K562 (cell line): ENCODE data around the gene EYA3. TPM values are rescaled to one million over a fixed set of nuclear protein-coding genes. Genes with fewer than 3 reads are reported as not detected.

Source experiments
- CC2D1A ChIP-seq: fragments of 450-650 bp; IDR thresholded peaks from 2 replicates; pipeline ENCODE4 v1.6.1; 2017; ENCODE audit warnings: mild to moderate bottlenecking
- CREB1 ChIP-seq, 2 experiments: sonication (generic) in 1 of 2; formaldehyde crosslinking in 1 of 2; IDR thresholded peaks; 2 replicates each; pipeline versions ENCODE4 v1.6.1 to v1.8.0; 2012 to 2022; ENCODE audit warnings: inconsistent platforms in 1 of 2, mild to moderate bottlenecking in 1 of 2, missing genetic modification reagents in 1 of 2, moderate library complexity in 1 of 2
- E2F4 ChIP-seq: sonication (generic); formaldehyde crosslinking; IDR thresholded peaks from 2 replicates; pipeline ENCODE4 v1.8.0; 2022; ENCODE audit warnings: mild to moderate bottlenecking, low read depth, missing genetic modification reagents
- ESRRA ChIP-seq: fragments of 450-650 bp; IDR thresholded peaks from 2 replicates; pipeline ENCODE4 v1.6.1; 2014; ENCODE audit warnings: low read depth, mild to moderate bottlenecking, moderate library complexity, borderline replicate concordance
- GABPB2 ChIP-seq: fragments of 250-450 bp; sonication (Bioruptor Pico); conservative IDR thresholded peaks from 2 replicates; pipeline ENCODE4 v1.5.1; 2021; ENCODE audit warnings: mild to moderate bottlenecking
- HDAC1 ChIP-seq, 2 experiments: fragments of 450-650 bp; IDR thresholded peaks; 2 replicates each; pipeline ENCODE4 v1.6.1; 2016 to 2017; ENCODE audit warnings: inconsistent platforms in 1 of 2, mild to moderate bottlenecking in 1 of 2, moderate library complexity in 1 of 2
- LARP7 ChIP-seq: fragments of 450-650 bp; IDR thresholded peaks from 2 replicates; pipeline ENCODE4 v1.6.1; 2016
- NCOA2 ChIP-seq, 2 experiments: fragments of 450-650 bp; IDR thresholded peaks; 2 replicates each; pipeline ENCODE4 v1.6.1; 2018; ENCODE audit warnings: mild to moderate bottlenecking in 2 of 2, moderate library complexity in 1 of 2; ENCODE audit not compliant: partially characterized antibody in 2 of 2
- POLR2AphosphoS5 ChIP-seq: IDR thresholded peaks from 2 replicates; pipeline ENCODE4 v1.6.1; 2011; ENCODE audit warnings: mild to moderate bottlenecking, low read depth, low read length, moderate library complexity; ENCODE audit not compliant: control insufficient read depth, insufficient read depth
- SIX5 ChIP-seq, 2 experiments: IDR thresholded peaks; 2 replicates each; pipeline ENCODE4 v1.6.1; 2011; ENCODE audit warnings: low read length in 2 of 2, borderline replicate concordance in 1 of 2, low read depth in 1 of 2, mild to moderate bottlenecking in 1 of 2, moderate library complexity in 1 of 2; ENCODE audit not compliant: insufficient read depth in 1 of 2
- SMARCC2 ChIP-seq: fragments of 450-650 bp; IDR thresholded peaks from 2 replicates; pipeline ENCODE4 v1.6.1; 2017; ENCODE audit warnings: antibody characterized with exemption, moderate library complexity, mild to moderate bottlenecking, low read depth
- TAF15 ChIP-seq: fragments of 200-400 bp; formaldehyde crosslinking; IDR thresholded peaks from 2 replicates; pipeline ENCODE4 v1.6.1; 2017; ENCODE audit warnings: mild to moderate bottlenecking, low read depth, low read length, moderate library complexity
- TFAP4 ChIP-seq: sonication (generic); formaldehyde crosslinking; IDR thresholded peaks from 2 replicates; pipeline ENCODE4 v1.8.0; 2022; ENCODE audit warnings: missing genetic modification reagents, mild to moderate bottlenecking, moderate library complexity, borderline replicate concordance
- ZBTB8A ChIP-seq: fragments of 450-650 bp; IDR thresholded peaks from 2 replicates; pipeline ENCODE4 v1.6.1; 2018; ENCODE audit warnings: mild to moderate bottlenecking, moderate library complexity; ENCODE audit not compliant: partially characterized antibody
- ZNF318 ChIP-seq, 2 experiments: fragments of 450-650 bp; IDR thresholded peaks; 2 replicates each; pipeline ENCODE4 v1.6.1; 2016; ENCODE audit warnings: mild to moderate bottlenecking in 2 of 2, borderline replicate concordance in 1 of 2, low read depth in 1 of 2, moderate library complexity in 1 of 2
- ZNF830 ChIP-seq: fragments of 250-450 bp; sonication (Bioruptor Pico); IDR thresholded peaks from 2 replicates; pipeline ENCODE4 v1.5.0; 2021; ENCODE audit warnings: mild to moderate bottlenecking
- polyA plus RNA-seq, 8 experiments: library from polyadenylated mRNA; depleted of rRNA in 4 of 8; stranded (reverse) in 5 of 8; unstranded in 3 of 8; fragments of >200 nt; fragmentation: Nextera tagmentation in 2 of 8; fragmentation: Illumina TruSeq in 1 of 8; extraction: Ambion mirVana in 2 of 8; extraction: Trizol in 1 of 8; gene quantifications; 2 replicates each; pipeline versions ENCODE4 v1.2.1 to v1.2.3, GENCODE V29; 2011 to 2014; ENCODE audit warnings: inconsistent platforms in 1 of 8, missing spikeins in 1 of 8
- total RNA-seq, 7 experiments: library from RNA; depleted of rRNA in 6 of 7; stranded (reverse); fragments of >200 nt in 6 of 7; fragmentation: Illumina TruSeq in 2 of 7; extraction: Trizol in 2 of 7; gene quantifications; 2 replicates each; pipeline versions ENCODE4 v1.2.1 to v1.2.3, GENCODE V29; 2011 to 2021; ENCODE audit warnings: low replicate concordance in 1 of 7

EYA3 gene
- total and polyA plus RNA-seq, 9 of the 15 experiments (the other 6 are each of a cell fraction or from before 2014, with no cell fraction given), result 21.7 to 64.0 (median 43.6) TPM

GRCh38 chr1:28088168-28088961, at the start of gene EYA3 (continued):
- no peak for TF ChIP-seq E2F4 (CRISPR knock-in tag)
- peak; percentile 86 for TF ChIP-seq TFAP4 (CRISPR knock-in tag)
- TF ChIP-seq ZNF318 (IDR thresholded peaks at IDR 0.05; ENCODE audit: borderline replicate concordance in 1 of 2, low read depth in 1 of 2), result peak in 1 of 2 experiments; percentile 25; a peak in 1 of 4 replicates
- peak; percentile 74; the same call in 1 of the 2 replicates for TF ChIP-seq CC2D1A
- no peak; the same call in 1 of the 2 replicates for TF ChIP-seq GABPB2
- TF ChIP-seq ZBTB8A, result no peak
- TF ChIP-seq HDAC1 (IDR thresholded peaks at IDR 0.05), result peak in 1 of 2 experiments; percentile 94; a peak in 2 of 4 replicates
- no peak for TF ChIP-seq NCOA2 (IDR thresholded peaks at IDR 0.05; ENCODE audit: partially characterized antibody in 2 of 2)
- no peak for TF ChIP-seq TAF15
- TF ChIP-seq ESRRA, result peak; percentile 83; the same call in 1 of the 2 replicates
- TF ChIP-seq CREB1 (IDR thresholded peaks at IDR 0.05), result peak; percentile 55; the same call in 1 of the 2 replicates
- TF ChIP-seq CREB1 (CRISPR knock-in tag; IDR thresholded peaks at IDR 0.05), result no peak; the same call in none of the 2 replicates
- peak; percentile 27; the same call in 1 of the 2 replicates for TF ChIP-seq SMARCC2
- peak; percentile 93; the same call in 1 of the 2 replicates for TF ChIP-seq LARP7
- TF ChIP-seq SIX5 (IDR thresholded peaks at IDR 0.05; ENCODE audit: borderline replicate concordance in 1 of 2, insufficient read depth in 1 of 2, low read depth in 1 of 2, low read length in 2 of 2), result no peak
- peak; percentile 88 for TF ChIP-seq ZNF830 (CRISPR knock-in tag)
- peak; percentile 92 for TF ChIP-seq POLR2AphosphoS5
